T-helper 2 cell treated with Interferon-gamma antibody and Interleukin-4, amounts not matched to agents 100 ng/mL and 5 ng/mL, for 36 hours (primary cell): ENCODE measurements around the gene DACH2. TPM values are rescaled to one million over a fixed set of nuclear protein-coding genes. Genes with fewer than 3 reads are reported as not detected.
"Not testable (repeated sequence)": the region's sequence is repeated elsewhere in the genome, so short reads cannot be mapped to it uniquely, and the experiment has no call there.

Source experiments
- intact Hi-C: fragments of 100-400 bp; cut with micrococcal nuclease; formaldehyde crosslinking; loops from one replicate; pipeline ENCODE4 v1.15.1; 2023
- total RNA-seq: library from RNA; stranded (reverse); gene quantifications from 2 replicates; pipeline ENCODE4 v1.2.3, GENCODE V29; 2022

DACH2 gene
- total RNA-seq, result not detected in 2 replicates

DNA sequence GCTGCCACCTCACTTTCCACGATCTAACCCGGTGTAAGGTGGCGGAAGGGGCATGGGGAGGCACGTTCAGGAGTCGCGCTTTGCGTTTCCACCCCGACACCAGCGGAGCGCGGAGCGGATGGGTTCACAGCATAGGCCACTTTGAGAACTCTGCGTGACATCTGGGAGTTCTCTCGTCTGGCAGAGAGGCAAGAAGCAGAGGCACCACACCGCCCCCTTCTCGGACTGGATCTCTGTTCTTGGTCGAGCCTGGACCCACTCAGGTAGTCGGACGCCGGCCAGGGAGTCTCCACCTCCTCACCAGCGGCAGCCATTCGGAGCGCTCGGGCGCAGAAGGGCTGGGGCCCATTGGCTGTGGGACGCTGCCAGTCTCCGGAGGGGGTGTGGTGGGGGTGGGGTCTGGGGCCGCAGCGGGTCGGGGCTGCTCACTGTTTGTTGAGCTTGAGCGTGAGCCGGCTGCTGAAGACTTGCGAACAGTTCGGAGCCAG, at the start of gene DACH2:
DACH2 (plus strand) TSS at position 428 of the 488 bp plus-strand sequence.
- intact Hi-C loops, result no loop called here

DNA sequence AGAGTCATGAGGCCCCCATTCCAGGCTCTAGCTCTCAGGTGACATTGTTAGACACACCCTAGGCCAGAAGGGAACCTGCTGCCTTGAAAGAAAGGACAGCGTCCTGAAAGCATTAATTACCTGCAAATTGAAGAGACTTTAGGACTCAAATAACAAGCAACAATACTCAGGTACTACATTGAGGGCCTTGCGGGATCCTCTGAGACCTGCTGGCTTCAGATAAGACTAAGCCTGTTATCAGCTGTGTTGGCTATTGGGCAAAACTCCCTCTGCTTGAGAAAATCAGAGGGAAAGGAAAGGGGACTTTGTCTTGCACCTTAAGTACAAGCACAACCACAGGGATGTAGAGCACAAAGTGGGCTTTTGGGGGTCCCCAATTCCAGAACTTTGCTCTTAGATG, 45.9 kb upstream of the DACH2 start:
- intact Hi-C loops, result no loop called here

DNA sequence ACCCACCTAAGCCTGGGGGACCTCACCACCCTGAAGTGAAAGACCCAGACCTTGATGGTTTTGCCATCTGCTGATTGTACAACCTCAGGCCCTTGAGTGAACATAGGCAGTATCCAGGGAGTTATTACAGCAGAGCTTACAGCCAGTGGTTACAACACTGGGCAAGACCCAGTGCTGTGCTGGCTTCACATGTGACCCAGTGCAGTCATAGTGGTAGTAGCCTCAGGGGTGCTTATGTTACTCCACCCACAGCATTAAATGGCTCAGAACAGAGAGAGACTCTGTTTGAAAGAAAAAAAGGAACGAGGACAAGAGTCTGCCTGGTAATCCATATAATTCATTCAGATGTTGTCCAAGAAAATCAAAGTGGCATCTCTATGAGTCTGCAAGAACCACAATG, 45.2 kb upstream of the DACH2 start:
- intact Hi-C loops, result no loop called here

DNA sequence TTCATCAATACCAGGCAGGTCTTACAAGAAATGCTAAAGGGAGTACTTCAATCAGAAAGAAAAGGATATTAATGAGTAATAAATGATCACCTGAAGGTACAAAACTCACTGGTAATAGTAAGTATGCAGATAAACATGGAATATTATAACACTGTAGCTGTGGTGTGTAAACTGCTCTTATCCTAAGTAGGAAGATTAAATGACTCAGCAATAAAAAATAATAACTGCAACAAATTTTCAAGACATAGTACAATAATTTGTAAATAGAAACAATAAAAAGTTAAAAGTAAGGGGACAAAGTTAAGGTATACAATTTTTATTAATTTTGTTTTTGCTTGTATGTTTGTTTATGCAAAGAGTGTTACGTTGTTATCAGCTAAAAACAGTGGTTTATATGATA, 43.7 kb upstream of the DACH2 start:
- intact Hi-C loops, result no loop called here

DNA sequence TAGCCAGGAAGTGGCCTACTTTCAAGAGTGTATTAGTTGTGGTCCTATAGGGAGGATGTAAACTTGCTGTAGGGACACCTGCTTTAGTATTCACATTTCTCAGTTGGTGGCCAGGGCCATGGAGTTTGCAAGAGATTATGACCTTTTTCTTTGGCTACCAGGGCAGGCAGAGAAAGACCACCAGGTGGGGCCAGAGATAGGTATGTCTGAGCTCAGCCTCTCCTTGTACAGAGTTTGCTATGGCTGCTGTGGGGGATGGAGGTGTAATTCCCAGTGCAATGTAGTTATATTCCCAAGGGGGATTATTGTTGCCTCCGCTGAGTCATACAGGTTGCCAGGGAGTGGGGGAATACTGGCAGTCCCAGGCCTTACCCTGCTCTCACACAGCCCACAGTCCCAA, 26.3 kb upstream of the DACH2 start:
- intact Hi-C loops, result no loop called here

DNA sequence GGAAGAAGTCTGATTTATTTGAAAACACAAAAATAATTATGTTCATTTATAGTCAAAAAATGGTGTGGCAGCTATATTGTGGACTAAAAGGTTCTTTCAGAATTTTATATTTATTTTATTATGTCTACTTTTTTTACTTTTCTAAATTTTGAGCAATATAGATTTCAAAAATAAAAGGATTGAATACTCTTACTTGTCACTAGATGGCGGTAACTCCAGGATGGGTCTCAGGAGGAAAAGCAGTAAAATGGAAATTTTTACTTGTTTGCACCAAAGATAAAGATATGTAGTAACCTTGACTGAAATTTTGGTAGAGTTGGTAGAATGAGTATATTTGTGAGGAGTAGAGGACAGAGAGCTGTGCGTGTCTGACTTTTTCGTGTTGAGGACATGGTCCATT, 14.5 kb upstream of the DACH2 start:
- intact Hi-C loops, result loop anchor here (10.0 kb wide), 1 partner anchor 1171 kb away; no protein-coding TSS in a partner anchor

DNA sequence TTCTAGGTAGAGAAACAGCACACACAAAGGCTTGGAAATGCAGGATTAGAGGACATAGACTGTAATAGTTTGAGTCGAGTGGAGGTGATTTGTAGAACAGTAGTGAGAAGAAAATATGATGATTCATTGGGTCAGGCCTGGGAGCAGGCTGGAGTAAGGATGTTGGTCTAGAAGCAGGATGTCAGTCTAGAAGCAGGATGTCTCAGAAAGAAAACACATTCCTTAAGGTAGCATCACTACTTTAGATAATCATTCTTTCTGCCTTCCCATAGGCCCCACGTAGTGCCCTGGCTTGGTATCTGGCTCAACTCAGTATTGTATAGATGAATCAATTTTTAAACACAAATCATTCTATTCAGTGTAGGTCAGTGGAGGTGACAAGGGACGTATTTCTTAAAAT, 11.2 kb upstream of the DACH2 start:
- intact Hi-C loops, result loop anchor here (10.0 kb wide), 1 partner anchor 1168 kb away; no protein-coding TSS in a partner anchor

DNA sequence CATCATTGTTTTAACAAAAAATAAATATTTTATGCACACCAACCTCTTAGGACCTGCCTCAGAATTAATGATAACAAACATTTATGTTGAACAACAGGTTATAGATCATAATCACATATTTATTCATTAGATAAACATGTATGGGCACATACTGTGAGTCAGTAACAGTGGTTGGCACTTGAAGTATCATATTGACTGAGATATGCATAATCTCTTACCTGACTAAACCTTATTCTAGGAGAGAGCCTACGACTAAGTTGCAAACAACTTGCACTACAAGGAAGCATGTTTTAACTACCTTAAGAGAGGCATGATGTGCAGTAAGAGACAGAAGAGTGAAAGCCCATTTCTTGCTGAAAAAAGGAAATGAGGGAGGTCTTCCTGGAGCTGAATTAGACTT, 6.5 kb upstream of the DACH2 start:
- intact Hi-C loops, result no loop called here

DNA sequence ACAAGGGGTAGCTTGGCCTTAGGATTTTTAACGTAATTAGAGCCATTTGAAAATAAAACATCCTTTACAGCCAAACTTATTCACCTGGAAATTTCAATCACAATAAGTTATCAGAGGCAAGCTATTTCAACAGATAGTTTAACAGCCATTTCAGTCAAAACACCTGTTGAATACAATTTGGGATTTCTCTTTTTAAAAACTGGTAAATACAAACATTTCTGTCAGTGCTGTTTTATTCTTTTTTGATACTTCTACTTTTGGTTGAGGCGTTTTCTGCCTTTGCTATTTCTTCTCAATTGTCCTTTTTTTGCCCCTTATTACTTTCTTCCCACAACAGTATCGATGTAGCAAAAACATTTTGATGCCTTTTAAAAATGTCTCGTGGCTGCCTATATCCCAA, 2.1 kb upstream of the DACH2 start:
- intact Hi-C loops, result no loop called here

DNA sequence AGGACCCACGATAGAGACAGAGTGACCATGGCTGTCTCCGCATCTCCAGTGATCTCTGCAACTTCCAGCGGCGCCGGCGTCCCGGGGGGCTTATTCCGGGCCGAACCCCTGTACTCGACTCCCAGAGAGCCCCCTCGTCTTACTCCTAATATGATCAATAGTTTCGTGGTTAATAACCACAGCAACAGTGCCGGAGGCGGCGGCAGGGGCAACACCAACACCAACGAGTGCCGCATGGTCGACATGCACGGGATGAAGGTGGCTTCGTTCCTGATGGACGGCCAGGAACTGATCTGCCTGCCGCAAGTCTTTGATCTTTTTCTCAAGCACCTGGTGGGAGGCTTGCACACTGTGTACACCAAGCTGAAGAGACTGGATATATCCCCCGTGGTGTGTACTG, 343 bp downstream of the DACH2 start:
- intact Hi-C loops, result no loop called here

DNA sequence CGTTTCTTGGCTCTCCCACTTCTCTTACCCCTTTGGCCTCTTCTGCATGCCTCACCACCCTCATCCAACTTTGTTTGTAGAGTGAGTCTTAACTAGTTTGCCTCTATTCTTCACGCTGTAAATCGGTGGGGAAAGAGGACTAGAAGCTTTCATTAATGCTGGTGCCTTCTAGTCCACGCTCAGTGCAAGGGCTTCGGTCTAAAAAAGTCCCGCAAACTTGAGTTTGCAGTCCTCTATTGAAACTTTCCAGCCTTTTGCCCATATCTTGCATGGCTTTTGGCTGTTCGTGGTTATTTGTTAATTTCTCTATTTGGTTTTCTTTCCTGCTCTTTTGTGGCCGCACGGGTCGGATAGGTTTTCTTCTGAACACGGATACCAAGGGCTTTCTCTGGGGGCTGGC, 868 bp downstream of the DACH2 start:
- intact Hi-C loops, result no loop called here

DNA sequence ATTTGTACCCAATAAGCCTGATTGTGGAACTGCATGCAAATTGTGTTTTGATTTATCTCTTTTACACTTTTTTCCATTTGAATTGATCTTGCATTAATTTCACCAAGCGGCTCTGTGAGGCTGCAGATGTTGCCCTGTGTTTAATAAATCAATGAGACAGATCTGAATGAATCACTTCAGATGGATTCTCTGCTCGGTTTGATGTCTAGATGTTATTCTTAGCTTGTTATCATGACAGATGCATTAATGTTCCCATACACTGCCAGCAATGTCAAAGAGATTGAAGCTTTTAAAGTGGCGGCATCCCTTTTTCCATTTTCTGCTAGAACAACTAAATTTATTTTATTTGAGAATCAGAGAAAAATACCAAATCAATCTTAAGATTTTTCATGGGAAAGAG, 6.3 kb downstream of the DACH2 start:
- intact Hi-C loops, result no loop called here

DNA sequence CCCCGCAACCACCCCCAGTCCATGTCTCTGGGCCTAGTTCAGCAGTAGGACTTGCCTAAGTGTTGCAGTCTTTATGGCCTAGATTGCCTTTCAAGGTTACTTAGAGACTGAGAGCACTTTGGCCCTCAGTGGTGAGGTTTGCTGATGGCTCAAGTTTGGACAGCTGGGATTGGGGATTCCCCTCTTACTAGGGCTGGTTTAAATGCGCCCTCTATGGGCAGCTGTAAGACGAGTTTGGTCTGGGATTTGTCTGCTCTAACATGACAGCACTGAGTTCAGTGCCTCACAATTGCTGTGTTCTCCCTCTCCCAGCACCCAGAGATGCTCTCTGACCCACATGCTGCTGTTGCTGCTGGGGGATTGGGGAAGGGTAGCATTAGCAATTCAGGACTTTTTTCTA, 23.1 kb downstream of the DACH2 start:
- intact Hi-C loops, result no loop called here

DNA sequence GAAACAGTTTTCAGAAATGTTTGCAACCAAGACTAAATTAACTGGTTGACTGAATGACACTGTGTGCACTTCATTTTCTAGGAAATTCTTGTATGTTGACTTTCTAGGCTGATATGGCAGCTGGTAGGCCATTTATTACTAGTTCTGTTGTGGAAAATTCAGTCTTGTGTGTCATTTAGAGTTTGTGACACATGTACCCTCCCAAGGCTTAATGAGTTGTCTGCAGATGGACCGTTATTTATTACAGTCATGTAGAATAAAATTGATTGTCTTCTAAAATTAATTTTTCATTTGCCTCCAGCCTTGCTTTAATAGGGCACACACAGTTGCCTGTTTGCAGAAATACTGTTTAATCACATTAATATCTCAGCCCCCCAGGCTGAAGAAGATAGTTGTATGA, 30.7 kb downstream of the DACH2 start:
- intact Hi-C loops, result no loop called here

DNA sequence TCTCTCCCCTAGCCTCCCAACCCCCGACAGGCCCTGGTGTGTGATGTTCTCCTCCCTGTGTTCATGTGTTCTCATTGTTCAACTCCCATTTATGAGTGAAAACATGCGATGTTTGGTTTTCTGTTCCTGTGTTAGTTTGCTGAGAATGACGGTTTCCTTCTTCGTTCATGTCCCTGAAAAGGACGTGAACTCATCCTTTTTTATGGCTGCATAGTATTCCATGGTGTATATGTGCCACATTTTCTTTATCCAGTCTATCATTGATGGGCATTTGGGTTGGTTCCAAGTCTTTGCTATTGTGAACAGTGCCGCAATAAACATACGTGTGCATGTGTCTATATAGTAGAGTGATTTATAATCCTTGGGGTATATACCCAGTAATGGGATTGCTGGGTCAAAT, 33.1 kb downstream of the DACH2 start:
- intact Hi-C loops, result not testable (repeated sequence)

DNA sequence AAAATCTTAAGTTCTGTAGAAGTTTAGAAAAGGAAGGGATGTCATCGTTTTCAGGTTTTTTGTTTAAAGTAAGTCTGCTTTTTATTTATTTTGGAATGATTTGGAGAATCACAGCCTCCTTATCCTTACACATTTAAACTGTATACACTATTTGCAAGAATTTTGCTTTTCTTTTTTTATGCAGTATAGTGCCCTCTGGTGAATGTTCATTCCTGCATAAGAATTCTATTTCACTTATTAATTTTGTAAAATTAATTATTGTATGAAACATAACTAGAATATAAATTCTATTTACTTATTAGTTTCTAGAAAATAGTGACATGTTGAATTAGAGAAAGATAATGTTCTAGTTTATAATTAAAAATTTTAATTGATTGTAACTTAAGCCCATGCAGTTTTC, 44.6 kb downstream of the DACH2 start:
- intact Hi-C loops, result no loop called here

DNA sequence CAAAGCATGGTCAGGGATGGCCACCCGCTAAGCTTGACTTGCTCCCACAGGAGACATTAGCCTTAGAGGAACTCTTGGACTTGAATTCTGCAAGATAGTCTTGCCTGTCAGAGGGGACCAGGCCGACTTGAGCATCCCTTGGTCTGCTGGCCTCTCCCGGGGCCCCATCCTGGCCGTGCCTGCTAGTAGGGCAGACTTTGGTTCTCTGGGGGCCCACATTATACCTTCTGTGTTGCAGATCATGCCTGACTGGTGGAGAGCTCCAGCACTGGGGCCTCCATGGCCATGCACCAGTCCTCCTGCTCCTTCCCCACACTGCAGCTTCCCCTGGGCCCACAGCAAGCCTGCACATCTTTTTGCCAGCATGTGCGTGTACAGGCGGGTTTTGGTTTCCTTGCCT, 46.5 kb downstream of the DACH2 start:
- intact Hi-C loops, result no loop called here

DNA sequence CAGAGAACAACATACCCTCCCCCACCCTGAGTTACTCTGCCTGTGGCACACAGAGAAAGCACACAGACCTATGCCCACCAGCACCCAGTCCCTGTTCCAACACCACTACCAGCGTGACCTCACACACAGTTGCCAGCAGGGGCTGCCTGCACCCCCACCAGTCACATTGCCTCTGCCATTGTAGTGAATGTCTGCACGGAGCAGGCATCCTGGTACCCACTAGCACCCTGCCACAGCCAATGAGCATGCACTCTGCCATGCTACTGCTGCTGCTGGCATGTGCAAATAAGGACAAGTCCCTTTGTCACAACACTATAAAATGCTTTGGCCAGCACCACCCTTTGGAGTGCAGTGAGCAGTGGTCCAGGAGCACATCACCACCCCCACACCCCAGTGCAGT, 47.1 kb downstream of the DACH2 start:
- intact Hi-C loops, result no loop called here

DNA sequence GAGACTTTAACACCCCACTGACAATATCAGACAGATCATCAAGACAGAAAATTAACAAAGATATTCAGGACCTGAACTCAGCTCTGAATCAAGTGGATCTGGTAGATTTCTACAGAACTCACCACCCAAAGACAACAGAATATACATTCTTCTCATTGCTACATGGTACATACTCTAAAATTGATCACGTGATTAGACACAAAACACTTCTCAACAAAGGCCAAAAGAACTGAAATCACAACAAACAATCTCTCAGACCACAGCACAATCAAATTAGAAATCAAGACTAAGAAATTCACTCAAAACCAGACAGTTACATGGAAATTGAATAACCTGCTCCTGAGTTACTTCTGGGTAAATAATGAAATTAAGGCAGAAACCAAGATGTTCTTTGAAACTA, 49.6 kb downstream of the DACH2 start:
- intact Hi-C loops, result no loop called here

DNA sequence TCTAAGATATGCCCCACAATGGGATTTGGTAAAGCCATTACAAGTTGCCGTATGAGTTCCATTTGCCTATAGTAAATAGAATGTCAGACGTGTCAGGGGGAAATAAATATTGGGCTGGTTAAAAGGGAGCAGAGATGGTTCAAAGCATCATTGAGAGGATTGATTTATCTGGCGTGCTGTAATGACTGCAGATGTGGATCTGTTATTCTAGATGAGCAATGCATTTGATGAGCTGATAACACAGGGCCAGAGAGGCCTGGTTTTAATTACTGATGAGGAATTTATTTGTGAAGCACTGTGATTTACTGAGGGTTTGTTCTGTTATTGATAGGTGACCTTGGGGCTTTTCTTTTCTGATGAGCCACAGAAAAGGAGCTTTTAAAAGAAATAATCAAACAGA, 62.5 kb downstream of the DACH2 start:
- intact Hi-C loops, result no loop called here

DNA sequence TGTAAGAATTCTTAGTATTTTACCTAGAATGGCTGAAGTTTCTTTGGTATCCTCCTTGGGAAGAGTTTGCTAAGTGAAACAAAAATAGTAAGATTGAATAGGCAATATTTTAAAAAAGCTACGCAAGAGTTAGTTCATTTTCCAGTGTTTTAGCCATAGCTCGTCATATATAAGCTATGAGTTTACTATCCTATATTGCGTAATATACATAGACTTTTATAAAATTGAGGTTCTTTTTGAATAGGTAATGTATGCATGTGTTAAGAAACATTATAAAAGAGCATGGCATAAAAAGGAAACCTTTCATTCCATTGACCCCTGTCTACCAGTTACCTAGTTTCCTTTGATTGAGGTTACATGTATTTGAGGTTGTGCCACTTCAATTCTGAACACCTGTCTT, 67.0 kb downstream of the DACH2 start:
- intact Hi-C loops, result no loop called here

DNA sequence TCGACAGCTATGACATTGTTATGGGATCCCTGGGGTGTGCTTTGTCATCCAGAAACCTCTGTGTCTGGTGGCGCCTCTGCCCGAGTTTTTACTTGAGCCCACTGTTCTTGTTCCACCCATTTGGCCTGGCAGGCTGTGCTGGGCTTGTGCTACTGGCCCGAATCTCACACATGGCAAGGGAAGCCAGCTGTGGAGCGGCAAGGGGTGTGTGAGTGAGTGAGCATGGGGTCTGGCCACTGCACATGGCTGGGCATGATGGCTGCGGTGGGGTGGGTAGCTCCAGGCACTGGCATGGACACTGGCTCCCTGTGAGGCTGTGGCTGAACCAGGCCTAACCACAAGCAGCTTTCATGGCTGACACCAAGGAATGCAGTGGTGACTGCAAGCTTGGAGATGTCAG, 89.2 kb downstream of the DACH2 start:
- intact Hi-C loops, result no loop called here

DNA sequence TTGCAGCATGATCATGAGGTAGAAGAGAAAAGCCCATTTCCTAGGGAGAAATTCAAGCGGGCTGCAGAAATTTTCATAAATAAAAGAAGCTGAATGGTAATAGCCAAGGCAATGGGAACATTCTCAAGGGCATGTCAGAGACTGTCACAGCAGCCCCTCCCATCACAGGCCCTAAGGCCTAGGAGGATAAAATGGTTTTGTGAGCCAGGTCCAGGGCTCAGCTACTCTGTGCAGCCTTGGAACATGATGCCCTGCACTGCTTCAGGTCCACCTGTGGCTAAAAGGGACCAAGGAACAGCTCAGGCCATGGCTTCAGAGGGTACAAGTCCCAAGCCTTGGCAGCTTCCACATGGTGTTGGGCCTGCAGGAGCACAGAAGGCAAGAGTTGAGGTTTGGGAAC, 93.3 kb downstream of the DACH2 start:
- intact Hi-C loops, result no loop called here

DNA sequence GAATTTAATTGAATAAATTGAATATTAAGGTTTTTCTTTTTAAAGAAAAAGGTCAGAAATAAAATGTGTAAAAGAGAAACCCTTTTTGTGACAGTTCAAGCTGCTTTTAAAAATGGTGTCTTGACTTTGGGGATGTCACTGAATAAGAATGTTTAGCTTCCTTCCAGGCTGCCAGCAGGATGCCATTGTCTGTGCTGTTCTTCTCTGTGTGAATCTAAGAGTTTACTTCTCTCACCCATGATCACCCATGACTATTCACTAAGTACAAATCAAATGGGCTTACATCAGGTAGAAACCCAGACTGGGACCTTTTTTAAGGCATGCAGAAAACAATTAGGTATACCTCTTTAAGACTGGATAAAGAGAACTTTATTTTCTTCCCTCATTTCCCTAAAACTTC, 115.3 kb downstream of the DACH2 start:
- intact Hi-C loops, result no loop called here
